NCI-H2196 (cell line): ENCODE results near the gene ANKRD13D.
"Not testable (repeated sequence)": the region's sequence is repeated elsewhere in the genome, so short reads cannot be mapped to it uniquely, and the experiment has no call there.

Experiments
- DNase-seq: peaks from one replicate; lab custom pipeline; 2025; ENCODE audit not compliant: unreplicated experiment; lab: John Stamatoyannopoulos, UW

Gene ANKRD13D

GRCh38 chr11:67317205-67317887, 28.2 kb downstream of the ANKRD13D start:
- DNase-seq, result peak; percentile 98

- no peak for DNase-seq
Measured at GRCh38 chr11:67317888-67318555, 28.9 kb downstream of the ANKRD13D start.

GRCh38 chr11:67318876-67319275, 29.8 kb downstream of the ANKRD13D start:
- DNase-seq, result not testable (repeated sequence)

DNA sequence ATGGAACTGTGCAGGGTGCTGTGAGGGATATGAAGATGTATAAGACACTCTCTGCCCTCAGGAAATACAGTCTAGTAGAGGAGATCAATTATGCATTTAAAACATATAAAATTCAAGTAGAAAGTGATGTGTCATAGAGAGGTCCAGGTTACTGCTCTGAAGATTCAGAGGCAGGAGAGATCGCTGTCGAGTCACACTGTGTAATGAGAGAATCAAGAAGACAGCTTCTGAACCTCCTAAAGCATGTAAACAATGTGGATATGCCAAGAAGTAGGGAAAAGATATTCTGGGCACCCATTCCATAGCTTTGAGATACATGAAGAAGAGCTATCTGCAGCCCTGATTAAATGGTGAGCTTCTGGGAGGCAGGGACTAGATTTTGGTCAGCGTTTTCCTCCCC, 30.9 kb downstream of the ANKRD13D start:
- no peak for DNase-seq

GRCh38 chr11:67320691-67321090, 31.6 kb downstream of the ANKRD13D start:
- DNase-seq, result no peak

DNA sequence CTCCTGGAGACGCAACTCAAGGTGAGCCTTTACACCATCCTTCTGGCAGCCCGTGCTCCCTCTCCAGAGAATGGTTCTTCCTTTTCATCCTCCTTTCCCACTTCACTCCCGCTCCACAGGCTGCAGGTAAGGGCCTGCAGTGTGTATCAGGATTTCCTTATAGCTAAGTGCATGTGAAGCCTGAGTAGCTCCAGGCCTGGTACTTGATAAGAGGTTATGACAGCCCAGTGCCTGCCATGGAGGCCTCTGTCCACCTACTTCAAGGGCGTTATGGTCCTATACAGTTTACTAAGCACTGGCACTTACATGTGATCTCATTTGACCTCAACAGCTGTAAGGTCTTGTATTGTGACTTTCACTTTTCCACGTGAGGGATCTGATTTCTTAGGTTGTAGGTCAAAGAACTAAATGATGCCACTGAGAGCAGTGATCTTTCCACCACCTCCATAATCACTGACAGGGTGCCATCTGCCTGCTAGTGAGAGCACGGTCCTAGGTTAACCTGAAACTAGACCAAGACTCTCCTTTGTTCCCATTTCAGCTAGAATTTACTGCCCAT, 32.3 kb downstream of the ANKRD13D start:
- DNase-seq, result no peak

GRCh38 chr11:67322049-67322448, 32.9 kb downstream of the ANKRD13D start:
- no peak for DNase-seq

DNA sequence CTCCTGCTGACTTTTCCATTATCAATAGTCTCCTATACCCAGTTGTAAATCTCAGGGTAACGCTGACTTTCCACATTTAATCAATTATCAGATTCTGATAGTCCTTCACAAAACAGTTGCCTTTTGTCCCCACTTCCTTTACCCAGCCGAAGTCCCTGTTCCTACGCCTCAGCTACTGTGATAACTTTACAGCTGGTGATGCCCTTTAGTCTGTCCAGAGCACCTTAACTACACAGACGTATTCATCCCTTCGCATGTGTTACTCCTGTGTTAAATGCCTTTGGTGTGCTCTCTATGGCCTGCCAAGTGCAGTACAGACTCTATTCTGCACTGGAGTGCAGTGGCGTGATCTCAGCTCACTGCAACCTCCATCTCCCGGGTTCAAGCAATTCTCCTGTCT, 34.4 kb downstream of the ANKRD13D start:
- DNase-seq, result no peak

DNA sequence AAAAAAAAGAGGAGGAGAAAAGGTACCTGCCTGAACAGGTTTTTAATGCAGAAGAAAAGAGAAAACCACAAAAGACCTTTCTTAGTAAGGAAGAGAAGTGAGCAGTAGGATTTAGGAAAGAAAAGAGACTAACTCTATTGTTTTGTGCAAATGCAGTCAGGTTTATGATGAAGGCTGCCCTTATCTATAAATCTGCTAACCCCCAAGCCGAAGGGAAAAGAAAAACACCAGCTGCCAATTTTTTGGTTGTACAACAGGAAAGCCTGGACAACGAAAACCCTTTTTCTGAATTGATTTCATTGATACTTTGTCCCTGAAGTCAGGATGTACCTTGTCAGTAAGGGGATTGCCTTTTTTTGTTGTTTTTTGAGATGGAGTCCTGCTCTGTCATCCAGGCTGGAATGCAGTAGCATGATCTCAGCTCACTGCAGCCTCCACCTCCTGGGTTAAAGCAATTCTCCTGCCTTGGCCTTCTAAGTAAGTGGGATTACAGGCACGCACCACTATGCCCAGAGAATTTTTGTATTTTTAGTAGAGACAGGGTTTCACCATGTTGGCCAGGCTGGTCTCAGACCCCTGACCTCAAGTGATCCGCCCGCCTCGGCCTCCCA, 43.1 kb downstream of the ANKRD13D start:
- no peak for DNase-seq

GRCh38 chr11:67337257-67337656, 48.2 kb downstream of the ANKRD13D start:
- no peak for DNase-seq

DNA sequence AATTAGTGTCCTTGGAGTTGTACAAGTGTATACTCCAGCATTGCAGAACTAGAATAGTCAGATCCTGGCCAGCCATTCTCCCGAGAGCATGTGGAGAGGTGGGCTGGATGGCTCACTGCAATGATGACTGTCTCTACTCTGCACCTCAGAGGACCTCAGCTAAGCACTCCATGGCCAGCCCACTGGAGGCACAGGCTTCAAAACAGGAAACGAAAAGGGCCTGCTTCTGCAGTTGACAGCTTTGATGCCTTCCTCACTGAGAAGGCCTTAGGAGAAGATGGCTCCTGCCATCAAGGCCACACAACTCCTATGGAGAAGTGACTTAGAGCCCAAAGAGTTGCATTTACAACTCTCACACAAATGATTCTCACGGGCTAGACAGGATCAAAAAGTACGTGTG, 55.2 kb downstream of the ANKRD13D start:
- DNase-seq, result no peak

- no peak for DNase-seq
Measured at GRCh38 chr11:67345247-67345919, 56.3 kb downstream of the ANKRD13D start.

- DNase-seq, result peak; percentile 48
Measured at GRCh38 chr11:67345920-67346819, 57.1 kb downstream of the ANKRD13D start.

DNA sequence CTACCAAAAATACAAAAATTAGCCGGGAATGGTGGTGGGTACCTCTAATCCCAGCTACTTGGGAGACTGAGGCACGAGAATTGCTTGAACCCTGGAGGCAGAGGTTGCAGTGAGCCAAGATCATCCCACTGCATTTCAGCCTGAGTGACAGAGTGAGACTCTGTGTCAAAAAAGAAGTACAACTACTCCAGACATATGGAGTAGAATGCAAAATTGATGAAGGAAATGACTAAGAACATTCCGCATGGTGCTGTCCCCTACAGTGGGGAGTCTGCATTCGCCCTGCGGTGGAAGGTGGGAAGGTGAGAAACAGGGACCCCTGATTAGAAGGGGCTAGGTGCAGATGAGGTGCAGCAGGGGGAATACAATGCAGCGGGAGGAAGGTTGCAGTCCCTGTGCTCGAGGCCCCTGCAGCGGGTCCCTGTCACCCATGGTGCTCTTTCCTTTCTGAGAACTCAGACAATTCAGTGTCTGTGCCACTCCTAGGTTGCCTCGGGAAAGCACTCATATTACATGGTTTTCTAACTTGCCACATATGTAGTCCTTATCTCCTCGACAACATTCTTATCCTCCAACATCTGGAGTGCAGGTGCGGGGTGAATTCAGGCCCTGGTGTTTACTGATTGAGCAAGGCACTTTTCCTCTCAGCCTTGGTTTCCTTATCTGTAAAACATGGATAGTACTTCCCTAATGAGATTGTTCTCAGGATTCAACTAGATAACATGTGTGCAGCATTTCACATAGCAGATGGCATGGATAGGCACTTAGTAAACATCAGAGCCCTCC, 59.1 kb downstream of the ANKRD13D start:
- no peak for DNase-seq

- no peak for DNase-seq
Measured at GRCh38 chr11:67349036-67349435, 59.9 kb downstream of the ANKRD13D start.

DNA sequence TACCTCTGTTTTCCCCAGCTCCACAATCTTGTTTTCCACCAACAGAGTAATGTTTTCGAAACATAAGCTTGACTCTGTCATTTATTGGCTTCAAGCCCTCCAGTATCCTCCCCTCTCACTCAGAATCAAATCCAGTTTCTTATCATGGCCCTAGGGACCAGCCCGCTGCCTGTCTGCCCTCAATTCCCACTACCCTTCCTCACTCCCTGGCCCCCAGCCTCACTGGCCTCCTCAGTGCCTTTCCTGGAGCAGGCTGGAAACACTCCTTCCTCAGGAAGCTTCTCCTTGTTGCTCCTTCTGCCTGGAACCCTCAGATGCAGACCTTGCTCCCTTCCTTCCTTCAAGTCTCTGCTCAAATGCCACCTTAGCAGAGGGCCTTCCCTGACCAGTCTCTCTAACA, 60.4 kb downstream of the ANKRD13D start:
- DNase-seq, result no peak

- no peak for DNase-seq
Measured at GRCh38 chr11:67349928-67350465, 60.9 kb downstream of the ANKRD13D start.

- peak; percentile 72 for DNase-seq
Measured at GRCh38 chr11:67351275-67352005, 62.3 kb downstream of the ANKRD13D start.
